GM12801 (cell line): ENCODE results near the gene GPD2.

ENCODE experiments used
- TF ChIP-seq, protein P1 (sequence below): IDR thresholded peaks from one replicate; pipeline ENCODE4 v1.5.1; 2011; ENCODE audit warnings: control low read depth; ENCODE audit not compliant: insufficient read length; ENCODE audit errors: extremely low read depth

GPD2 gene

DNA sequence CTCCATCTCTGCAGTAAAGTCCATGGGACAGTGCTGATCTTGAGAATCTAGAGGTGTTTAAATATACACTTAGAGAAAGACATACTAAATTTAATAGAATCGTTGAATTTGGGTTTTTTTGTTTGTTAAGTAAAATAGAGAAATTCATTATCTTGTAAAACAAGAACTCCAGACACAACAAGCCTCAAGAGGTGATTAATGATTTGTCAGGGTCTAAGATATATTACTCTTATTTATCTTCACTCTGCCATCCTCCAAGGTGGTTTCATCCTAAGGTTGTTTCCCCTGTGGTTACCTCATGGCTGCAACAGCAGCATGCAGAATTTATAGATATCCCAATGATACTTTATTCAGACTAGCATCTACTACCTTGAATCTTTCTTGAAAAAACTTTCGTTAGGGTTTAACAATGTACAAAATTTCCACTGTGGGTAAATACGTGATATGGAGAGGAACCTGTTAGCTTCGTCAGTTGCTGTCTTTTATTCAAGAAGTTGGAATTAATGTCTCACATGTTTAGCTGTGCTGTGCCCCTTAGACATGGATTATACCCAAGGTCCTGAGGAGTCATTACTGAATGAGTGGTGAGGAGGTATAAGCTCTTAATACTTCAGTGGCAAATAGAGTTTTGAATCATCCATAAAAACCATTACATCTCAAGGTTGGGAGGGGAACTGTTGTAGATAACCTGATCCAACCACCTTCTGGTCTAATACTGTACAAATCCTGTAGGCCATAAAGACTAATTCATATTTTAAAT is 128.0 kb downstream of the GPD2 start:
- TF ChIP-seq, protein P1, sequence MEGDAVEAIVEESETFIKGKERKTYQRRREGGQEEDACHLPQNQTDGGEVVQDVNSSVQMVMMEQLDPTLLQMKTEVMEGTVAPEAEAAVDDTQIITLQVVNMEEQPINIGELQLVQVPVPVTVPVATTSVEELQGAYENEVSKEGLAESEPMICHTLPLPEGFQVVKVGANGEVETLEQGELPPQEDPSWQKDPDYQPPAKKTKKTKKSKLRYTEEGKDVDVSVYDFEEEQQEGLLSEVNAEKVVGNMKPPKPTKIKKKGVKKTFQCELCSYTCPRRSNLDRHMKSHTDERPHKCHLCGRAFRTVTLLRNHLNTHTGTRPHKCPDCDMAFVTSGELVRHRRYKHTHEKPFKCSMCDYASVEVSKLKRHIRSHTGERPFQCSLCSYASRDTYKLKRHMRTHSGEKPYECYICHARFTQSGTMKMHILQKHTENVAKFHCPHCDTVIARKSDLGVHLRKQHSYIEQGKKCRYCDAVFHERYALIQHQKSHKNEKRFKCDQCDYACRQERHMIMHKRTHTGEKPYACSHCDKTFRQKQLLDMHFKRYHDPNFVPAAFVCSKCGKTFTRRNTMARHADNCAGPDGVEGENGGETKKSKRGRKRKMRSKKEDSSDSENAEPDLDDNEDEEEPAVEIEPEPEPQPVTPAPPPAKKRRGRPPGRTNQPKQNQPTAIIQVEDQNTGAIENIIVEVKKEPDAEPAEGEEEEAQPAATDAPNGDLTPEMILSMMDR: no peak

DNA sequence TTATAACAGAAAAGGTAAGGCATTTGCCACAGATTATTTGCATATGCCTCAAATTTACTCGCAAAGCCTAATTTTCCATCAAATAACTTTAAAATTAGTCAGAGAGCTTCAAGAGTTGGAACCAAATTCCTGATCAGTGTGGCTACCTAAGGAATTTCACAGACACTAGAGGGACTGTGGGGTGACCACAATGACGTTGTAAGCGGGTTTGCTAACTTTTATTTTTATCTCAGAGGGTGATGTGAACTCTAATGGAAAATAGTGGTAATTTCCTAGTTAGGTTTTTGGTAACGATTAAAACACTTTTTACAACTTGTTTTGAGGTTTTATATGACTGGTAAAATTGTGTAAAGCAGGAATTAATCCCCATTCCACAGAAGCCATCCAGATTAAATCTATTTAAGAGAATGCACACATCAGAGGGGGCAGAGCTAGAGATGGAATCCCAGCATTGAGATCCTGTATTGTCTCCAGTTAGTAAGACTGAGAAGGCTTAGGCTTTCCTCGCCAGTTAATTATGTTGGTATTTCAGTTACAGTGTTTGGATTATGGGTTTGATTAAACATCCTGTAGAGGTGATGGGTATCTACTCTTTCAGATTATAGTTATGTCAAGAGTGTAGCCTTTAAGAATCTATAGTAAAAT is 129.0 kb downstream of the GPD2 start:
- TF ChIP-seq, protein P1: no peak

- TF ChIP-seq, protein P1: no peak
These were observed 137.5 kb downstream of the GPD2 start for GRCh38 chr2:156573710-156574109.

- TF ChIP-seq, protein P1: no peak
These were observed 137.9 kb downstream of the GPD2 start for GRCh38 chr2:156574112-156574511.

DNA sequence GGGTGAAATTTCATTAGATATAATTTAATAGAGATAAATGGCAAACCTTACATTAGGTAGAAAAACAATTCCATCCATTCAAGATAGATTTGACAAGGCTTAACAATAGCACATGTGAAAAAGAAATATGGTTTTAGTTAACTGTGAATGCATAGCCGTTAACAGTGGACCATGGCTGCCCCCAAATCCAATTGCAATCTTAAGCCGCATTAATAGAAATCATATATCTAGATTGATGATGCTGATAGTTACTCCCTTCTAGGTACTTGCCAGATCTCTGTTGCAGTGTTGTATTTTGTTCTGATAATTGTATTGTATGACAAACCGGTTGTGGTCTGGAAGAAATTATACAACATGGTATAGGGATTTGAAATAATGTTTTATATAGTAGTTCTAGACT is 139.8 kb downstream of the GPD2 start:
- TF ChIP-seq, protein P1: no peak

DNA sequence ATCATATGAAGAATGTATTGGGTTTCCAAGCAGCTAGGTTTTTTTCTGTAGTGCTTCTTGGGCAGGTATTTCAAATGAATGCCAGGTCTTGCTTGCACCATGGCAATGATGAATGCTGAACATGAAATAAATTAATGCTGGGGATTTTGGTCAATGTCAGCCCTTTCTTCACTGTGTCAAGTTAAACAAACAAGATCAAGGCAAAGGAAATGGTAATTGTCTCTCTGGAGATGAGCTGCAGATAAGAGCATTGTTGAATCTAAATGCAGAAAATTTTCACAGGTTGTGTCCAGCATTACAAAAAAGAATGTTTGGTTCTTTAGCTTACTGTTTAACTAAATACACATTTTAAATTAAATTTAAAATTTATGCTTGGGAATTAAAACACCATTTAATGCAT is 144.3 kb downstream of the GPD2 start:
- TF ChIP-seq, protein P1: no peak

GRCh38 chr2:156581280-156581679 is 145.1 kb downstream of the GPD2 start:
- TF ChIP-seq, protein P1: no peak
